VCaP (cell line): ENCODE results near the gene CRELD2.

Experiments used
- H3K27ac ChIP-seq: fragments of 450-650 bp; 2 replicates; pipeline ENCODE4 v1.5.1; 2017
- CTCF ChIP-seq: fragments of 450-650 bp; conservative IDR thresholded peaks from 2 replicates; pipeline ENCODE4 v1.5.1; 2017; ENCODE audit warnings: mild to moderate bottlenecking, moderate library complexity

Gene CRELD2

GRCh38 chr22:49889071-49889470, 29.4 kb upstream of the CRELD2 start:
- H3K27ac ChIP-seq: no peak overlapping the region
- no peak for TF ChIP-seq CTCF

GRCh38 chr22:49892226-49892899, 26.1 kb upstream of the CRELD2 start:
- no peak for TF ChIP-seq CTCF
- H3K27ac ChIP-seq: peak overlapping the region; percentile 27; the same call in 1 of the 2 replicates

- TF ChIP-seq CTCF: no peak
- H3K27ac ChIP-seq: no peak overlapping the region; the same call in 1 of the 2 replicates
These were observed 25.4 kb upstream of the CRELD2 start for GRCh38 chr22:49893025-49893424.

- no peak for TF ChIP-seq CTCF
- no peak overlapping the region for H3K27ac ChIP-seq
These were observed 23.9 kb upstream of the CRELD2 start for GRCh38 chr22:49894322-49895054.

GRCh38 chr22:49896201-49896600, 22.2 kb upstream of the CRELD2 start:
- H3K27ac ChIP-seq: no peak overlapping the region
- no peak for TF ChIP-seq CTCF

GRCh38 chr22:49897015-49897684, 21.3 kb upstream of the CRELD2 start:
- no peak for TF ChIP-seq CTCF
- no peak overlapping the region for H3K27ac ChIP-seq

- TF ChIP-seq CTCF: no peak
- H3K27ac ChIP-seq: no peak overlapping the region
These were observed 18.9 kb upstream of the CRELD2 start for GRCh38 chr22:49899530-49899929.
